ENCODE data around the gene STMP1.

- no peak for TF ChIP-seq CTCF (IDR thresholded peaks at IDR 0.05)
- no peak for TF ChIP-seq E2F6 (IDR thresholded peaks at IDR 0.05; ENCODE audit: borderline replicate concordance, low read depth)
- no peak for TF ChIP-seq HOXA7 (CRISPR knock-in tag; IDR thresholded peaks at IDR 0.05)
- no peak for TF ChIP-seq SMC3 (IDR thresholded peaks at IDR 0.05)
- TF ChIP-seq TP53 (CRISPR knock-in tag; IDR thresholded peaks at IDR 0.05), result no peak
- no peak for TF ChIP-seq NPAS2 (CRISPR knock-in tag; IDR thresholded peaks at IDR 0.05; ENCODE audit: borderline replicate concordance)
- no peak for TF ChIP-seq MYC (IDR thresholded peaks at IDR 0.05; ENCODE audit: borderline replicate concordance, low read length)
- TF ChIP-seq HOXB5 (CRISPR knock-in tag; IDR thresholded peaks at IDR 0.05), result no peak
- TF ChIP-seq USF2 (IDR thresholded peaks at IDR 0.05), result no peak
- no peak for TF ChIP-seq POLR2A (IDR thresholded peaks at IDR 0.05; ENCODE audit: low read length)
Observed at GRCh38 chr7:135661311-135662122, 797 bp upstream of the STMP1 start.

Data from A549 (cell line).